WTC11 (cell line): Measurements from ENCODE around the gene F8.

Experiments
- KAT7 ChIP-seq: sonication (generic); formaldehyde crosslinking; IDR thresholded peaks from 2 replicates; pipeline ENCODE4 v1.8.1; 2023; ENCODE audit warnings: missing genetic modification reagents, mild to moderate bottlenecking, borderline replicate concordance
- ZNF138 ChIP-seq: sonication (generic); formaldehyde crosslinking; conservative IDR thresholded peaks from 2 replicates; pipeline ENCODE4 v1.8.1; 2022; ENCODE audit warnings: mild to moderate bottlenecking, moderate library complexity, missing genetic modification reagents
- TF ChIP-seq, protein P1 (sequence below): sonication (generic); formaldehyde crosslinking; IDR thresholded peaks from 2 replicates; pipeline ENCODE4 v1.8.0; 2022; ENCODE audit warnings: mild to moderate bottlenecking, missing genetic modification reagents
- TF ChIP-seq, protein P2 (sequence below): sonication (generic); formaldehyde crosslinking; IDR thresholded peaks from 2 replicates; pipeline ENCODE4 v1.8.0; 2022; ENCODE audit warnings: mild to moderate bottlenecking, missing genetic modification reagents
- TF ChIP-seq, protein P3 (sequence below): sonication (generic); formaldehyde crosslinking; IDR thresholded peaks from 2 replicates; pipeline ENCODE4 v1.8.1; 2022; ENCODE audit warnings: low read depth, missing genetic modification reagents, borderline replicate concordance

DNA sequence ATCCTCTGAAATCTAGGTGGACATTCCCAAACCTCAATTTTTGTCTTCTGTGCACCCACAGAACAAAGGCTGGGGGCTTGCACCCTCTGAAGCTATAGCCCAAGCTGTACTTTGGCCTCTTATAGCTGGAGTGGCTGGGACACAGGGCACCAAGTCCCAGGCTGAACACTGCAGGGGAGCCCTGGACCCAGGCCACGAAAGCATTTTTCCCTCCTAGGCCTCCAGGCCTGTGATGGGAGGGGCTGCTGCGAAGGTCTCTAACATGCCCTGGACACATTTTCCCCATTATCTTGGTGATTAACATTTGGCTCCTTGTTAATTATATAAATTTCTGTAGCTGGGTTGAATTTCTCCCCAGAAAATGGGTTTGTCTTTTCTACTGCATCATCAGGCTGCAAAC lies 108.5 kb downstream of the F8 start:
- TF ChIP-seq, protein P1, sequence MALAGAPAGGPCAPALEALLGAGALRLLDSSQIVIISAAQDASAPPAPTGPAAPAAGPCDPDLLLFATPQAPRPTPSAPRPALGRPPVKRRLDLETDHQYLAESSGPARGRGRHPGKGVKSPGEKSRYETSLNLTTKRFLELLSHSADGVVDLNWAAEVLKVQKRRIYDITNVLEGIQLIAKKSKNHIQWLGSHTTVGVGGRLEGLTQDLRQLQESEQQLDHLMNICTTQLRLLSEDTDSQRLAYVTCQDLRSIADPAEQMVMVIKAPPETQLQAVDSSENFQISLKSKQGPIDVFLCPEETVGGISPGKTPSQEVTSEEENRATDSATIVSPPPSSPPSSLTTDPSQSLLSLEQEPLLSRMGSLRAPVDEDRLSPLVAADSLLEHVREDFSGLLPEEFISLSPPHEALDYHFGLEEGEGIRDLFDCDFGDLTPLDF, result no peak
- TF ChIP-seq ZNF138 (CRISPR knock-in tag) (no peak), KAT7 (no peak)
- TF ChIP-seq, protein P2, sequence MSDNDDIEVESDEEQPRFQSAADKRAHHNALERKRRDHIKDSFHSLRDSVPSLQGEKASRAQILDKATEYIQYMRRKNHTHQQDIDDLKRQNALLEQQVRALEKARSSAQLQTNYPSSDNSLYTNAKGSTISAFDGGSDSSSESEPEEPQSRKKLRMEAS, result no peak
- TF ChIP-seq, protein P3, sequence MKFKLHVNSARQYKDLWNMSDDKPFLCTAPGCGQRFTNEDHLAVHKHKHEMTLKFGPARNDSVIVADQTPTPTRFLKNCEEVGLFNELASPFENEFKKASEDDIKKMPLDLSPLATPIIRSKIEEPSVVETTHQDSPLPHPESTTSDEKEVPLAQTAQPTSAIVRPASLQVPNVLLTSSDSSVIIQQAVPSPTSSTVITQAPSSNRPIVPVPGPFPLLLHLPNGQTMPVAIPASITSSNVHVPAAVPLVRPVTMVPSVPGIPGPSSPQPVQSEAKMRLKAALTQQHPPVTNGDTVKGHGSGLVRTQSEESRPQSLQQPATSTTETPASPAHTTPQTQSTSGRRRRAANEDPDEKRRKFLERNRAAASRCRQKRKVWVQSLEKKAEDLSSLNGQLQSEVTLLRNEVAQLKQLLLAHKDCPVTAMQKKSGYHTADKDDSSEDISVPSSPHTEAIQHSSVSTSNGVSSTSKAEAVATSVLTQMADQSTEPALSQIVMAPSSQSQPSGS (CRISPR knock-in tag), result no peak
